ENCODE data around the gene CXXC1.

DNA sequence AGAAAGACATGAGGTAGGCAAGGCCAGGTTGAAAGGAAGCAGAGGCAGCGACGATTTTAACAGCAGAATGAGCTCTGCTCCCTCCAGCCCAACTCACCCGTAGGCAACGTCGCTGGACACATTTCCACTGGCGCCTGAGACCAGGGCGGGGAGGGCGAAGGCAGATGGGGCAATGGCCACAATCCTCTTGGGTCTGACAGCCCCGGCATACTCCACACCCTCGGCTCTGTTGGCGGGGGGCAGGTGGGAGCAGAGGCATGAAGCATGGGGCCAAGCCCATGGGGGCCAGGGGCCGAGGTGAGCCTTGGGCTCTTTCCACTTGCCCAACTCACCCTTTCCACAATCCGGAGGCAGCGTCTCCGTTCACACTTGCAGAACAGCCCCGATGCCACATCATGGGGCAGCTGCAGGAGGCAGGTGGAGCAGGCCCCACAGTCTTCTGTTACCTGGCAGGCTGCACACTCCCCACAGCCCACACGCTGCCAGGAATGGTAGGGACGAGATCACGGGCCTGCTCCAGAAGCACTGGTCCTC lies 11.9 kb downstream of the CXXC1 start:
- TF ChIP-seq PATZ1 (CRISPR knock-in tag; IDR thresholded peaks at IDR 0.05; ENCODE audit: borderline replicate concordance) = no peak
- TF ChIP-seq ZFP30 (CRISPR knock-in tag; IDR thresholded peaks at IDR 0.05) = no peak
- no peak for TF ChIP-seq ZFP3 (CRISPR knock-in tag; IDR thresholded peaks at IDR 0.05)
- TF ChIP-seq, protein P1, sequence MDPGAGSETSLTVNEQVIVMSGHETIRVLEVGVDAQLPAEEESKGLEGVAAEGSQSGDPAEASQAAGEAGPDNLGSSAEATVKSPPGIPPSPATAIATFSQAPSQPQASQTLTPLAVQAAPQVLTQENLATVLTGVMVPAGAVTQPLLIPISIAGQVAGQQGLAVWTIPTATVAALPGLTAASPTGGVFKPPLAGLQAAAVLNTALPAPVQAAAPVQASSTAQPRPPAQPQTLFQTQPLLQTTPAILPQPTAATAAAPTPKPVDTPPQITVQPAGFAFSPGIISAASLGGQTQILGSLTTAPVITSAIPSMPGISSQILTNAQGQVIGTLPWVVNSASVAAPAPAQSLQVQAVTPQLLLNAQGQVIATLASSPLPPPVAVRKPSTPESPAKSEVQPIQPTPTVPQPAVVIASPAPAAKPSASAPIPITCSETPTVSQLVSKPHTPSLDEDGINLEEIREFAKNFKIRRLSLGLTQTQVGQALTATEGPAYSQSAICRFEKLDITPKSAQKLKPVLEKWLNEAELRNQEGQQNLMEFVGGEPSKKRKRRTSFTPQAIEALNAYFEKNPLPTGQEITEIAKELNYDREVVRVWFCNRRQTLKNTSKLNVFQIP (CRISPR knock-in tag; IDR thresholded peaks at IDR 0.05; ENCODE audit: borderline replicate concordance, low read depth) = no peak
- no peak for TF ChIP-seq CSDC2 (CRISPR knock-in tag; IDR thresholded peaks at IDR 0.05)
- TF ChIP-seq TSHZ2 (CRISPR knock-in tag; IDR thresholded peaks at IDR 0.05) = no peak
- no peak for TF ChIP-seq ARNTL (CRISPR knock-in tag; IDR thresholded peaks at IDR 0.05; ENCODE audit: borderline replicate concordance, low read depth)
- TF ChIP-seq TOX (CRISPR knock-in tag; IDR thresholded peaks at IDR 0.05; ENCODE audit: borderline replicate concordance) = no peak

Measured in SK-N-SH treated with all-trans-retinoic acid at 6 μM for 48 hours (cell line).